ENCODE measurements around the gene TEX264.

Gene TEX264

DNA sequence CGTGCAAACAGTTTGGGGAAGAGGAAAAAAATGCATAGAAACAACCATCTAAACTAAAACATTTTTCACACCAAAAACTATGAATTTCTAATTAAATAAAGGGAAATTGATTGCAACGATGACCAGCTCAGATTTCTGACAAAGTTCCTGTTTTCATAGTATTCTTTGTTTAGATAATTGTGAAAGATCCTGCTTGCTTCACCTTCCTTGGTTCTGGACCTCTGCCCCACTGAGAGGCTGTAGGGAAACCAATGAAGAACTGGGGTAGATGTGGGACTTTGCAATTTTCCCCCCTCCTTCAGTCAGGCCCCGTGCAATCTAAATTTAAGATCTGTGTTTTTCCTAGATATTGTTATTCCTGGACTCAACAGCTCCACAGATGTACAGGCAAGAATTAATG, 13.8 kb upstream of the TEX264 start:
- Histone ChIP-seq H3K4me3 (no peak overlapping the region), H3K36me3 (ENCODE audit: insufficient read depth, low read length) (no peaks in the 10 kb centered on the region; the same call in 1 of the 2 replicates), H3K27ac (no peak overlapping the region), H3K9me3 (ENCODE audit: low read depth, low read length) (no peaks in the 10 kb centered on the region), H3K9ac (ENCODE audit: insufficient read length) (no peak overlapping the region)
- TF ChIP-seq POLR2AphosphoS5 (IDR thresholded peaks at IDR 0.05; ENCODE audit: borderline replicate concordance, low read depth, low read length) = no peak
- TF ChIP-seq EZH2 (IDR thresholded peaks at IDR 0.05) = no peak
- no peak for TF ChIP-seq FOXP2 (optimal IDR thresholded peaks at IDR 0.05; ENCODE audit: control extremely low read depth, extremely low read length, insufficient read depth)
- no peak for DNase-seq (ENCODE audit: low read depth, low spot score)

DNA sequence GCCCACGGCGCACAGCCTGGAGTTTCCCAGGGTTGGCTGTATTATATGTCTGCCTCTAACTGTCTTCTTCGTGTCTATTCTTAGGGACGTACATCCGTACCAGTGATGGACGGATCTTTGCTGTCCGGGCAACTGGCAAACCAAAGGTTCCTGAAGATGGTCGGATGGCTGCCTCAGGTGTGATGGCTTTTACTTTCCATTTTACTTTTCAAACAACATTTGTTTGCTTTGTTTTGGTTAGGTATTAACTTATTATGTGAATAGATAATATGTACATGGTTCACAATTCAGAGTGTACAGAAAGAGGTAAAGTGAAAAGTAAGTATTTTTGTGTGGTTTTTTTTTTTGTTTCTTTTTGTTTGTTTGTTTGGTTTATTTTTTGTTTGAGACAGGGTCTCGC, 11.1 kb upstream of the TEX264 start:
- TF ChIP-seq FOXP2 (optimal IDR thresholded peaks at IDR 0.05; ENCODE audit: control extremely low read depth, extremely low read length, insufficient read depth) = no peak
- no peak for TF ChIP-seq EZH2 (IDR thresholded peaks at IDR 0.05)
- TF ChIP-seq POLR2AphosphoS5 (IDR thresholded peaks at IDR 0.05; ENCODE audit: borderline replicate concordance, low read depth, low read length) = no peak
- Histone ChIP-seq H3K9me3 (ENCODE audit: low read depth, low read length) (no peaks in the 10 kb centered on the region), H3K9ac (ENCODE audit: insufficient read length) (no peak overlapping the region), H3K4me3 (no peak overlapping the region), H3K27ac (no peak overlapping the region), H3K36me3 (ENCODE audit: insufficient read depth, low read length) (peaks cover 4% of the 10 kb centered on the region; the same call in 1 of the 2 replicates)
- DNase-seq (ENCODE audit: low read depth, low spot score) = no peak

DNA sequence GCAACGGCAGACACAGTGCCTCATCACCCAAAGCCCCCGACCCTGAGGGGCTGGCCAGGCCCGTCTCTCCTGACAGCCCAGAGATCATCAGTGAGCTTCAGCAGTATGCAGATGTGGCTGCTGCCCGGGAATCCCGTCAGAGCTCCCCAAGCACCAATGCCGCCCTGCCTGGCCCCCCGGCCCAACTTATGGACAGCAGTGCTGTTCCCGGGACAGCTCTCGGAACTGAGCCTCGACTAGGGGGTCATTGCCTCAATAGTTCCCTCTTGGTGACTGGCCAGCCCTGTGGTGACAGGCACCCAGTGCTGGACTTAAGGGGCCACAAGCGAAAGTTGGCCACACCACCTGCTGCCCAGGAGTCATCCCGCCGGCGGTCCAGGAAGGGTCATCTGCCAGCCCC, 8.6 kb upstream of the TEX264 start:
- Histone ChIP-seq H3K27ac (no peak overlapping the region), H3K4me3 (no peak overlapping the region), H3K36me3 (ENCODE audit: insufficient read depth, low read length) (peaks cover 4% of the 10 kb centered on the region; the same call in 1 of the 2 replicates), H3K9me3 (ENCODE audit: low read depth, low read length) (no peaks in the 10 kb centered on the region), H3K9ac (ENCODE audit: insufficient read length) (no peak overlapping the region)
- TF ChIP-seq FOXP2 (optimal IDR thresholded peaks at IDR 0.05; ENCODE audit: control extremely low read depth, extremely low read length, insufficient read depth) = no peak
- no peak for TF ChIP-seq EZH2 (IDR thresholded peaks at IDR 0.05)
- no peak for TF ChIP-seq POLR2AphosphoS5 (IDR thresholded peaks at IDR 0.05; ENCODE audit: borderline replicate concordance, low read depth, low read length)
- no peak for DNase-seq (ENCODE audit: low read depth, low spot score)

DNA sequence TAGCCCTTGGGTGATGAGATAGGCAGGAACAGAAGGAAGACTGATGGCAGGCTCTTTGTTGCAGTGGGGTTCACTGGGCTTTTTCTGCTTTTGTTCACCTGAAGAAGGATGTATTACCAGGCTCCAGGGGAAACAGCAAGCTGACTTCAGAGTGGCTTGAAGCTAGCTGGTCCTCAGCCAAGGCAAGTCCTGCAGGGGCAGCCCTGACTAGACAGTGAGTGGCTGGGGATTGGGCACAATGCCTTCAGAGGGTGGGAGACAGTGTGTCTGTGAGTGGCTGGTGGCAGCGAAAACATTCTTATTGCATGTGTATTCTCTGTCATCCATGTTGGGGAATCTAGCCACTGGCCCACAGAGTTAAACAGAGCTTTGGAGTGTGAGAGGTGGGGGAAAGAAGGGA, 2.3 kb upstream of the TEX264 start:
- Histone ChIP-seq H3K27ac (no peak overlapping the region), H3K36me3 (ENCODE audit: insufficient read depth, low read length) (no peaks in the 10 kb centered on the region), H3K4me3 (no peak overlapping the region), H3K9ac (ENCODE audit: insufficient read length) (no peak overlapping the region), H3K9me3 (ENCODE audit: low read depth, low read length) (no peaks in the 10 kb centered on the region)
- no peak for DNase-seq (ENCODE audit: low read depth, low spot score)
- TF ChIP-seq FOXP2 (optimal IDR thresholded peaks at IDR 0.05; ENCODE audit: control extremely low read depth, extremely low read length, insufficient read depth) (no peak), EZH2 (IDR thresholded peaks at IDR 0.05) (no peak), POLR2AphosphoS5 (IDR thresholded peaks at IDR 0.05; ENCODE audit: borderline replicate concordance, low read depth, low read length) (no peak)

DNA sequence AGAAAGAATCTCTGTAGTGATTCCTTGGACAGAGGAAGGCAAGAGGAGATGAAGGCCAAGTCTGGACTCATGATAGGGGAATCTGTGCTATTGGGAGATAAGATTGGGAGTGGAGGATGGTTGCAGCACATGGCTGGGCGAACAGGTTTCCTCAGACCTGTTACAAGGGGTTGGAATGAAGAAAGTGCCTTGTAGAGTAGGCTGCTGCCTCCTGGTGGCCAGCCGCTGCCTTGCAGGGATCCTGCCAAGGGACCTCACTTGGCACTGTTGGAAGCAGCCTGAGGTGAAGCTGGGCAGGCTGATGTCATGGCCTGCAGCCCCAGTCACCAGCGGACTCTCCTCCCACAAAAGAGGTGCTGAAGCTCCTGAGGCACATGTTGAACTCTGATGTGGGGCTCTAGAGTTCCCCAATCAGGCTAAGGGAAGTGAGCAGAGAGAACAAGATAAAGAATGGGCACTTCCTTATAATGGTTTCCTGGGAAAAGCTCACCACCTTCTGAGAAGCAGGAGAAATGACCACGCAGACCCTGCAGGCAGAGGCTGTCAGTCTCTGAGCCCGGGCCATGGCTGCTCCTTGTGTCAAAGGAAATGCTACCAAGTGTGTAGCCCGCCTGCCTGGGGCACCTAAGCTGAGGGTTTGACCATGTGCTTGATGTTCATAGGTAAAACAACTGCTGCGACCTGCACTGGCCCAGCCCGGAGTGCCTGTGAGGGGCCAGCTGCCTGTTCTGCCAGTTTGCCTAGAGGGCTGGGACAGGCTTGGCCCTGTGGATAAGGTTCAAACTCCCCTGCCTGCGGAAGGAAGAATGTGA, 1.6 kb upstream of the TEX264 start:
- no peaks in the 10 kb centered on the region for H3K9me3 ChIP-seq (ENCODE audit: low read depth, low read length)
- H3K36me3 ChIP-seq (ENCODE audit: insufficient read depth, low read length) = no peaks in the 10 kb centered on the region
- no peak overlapping the region for H3K27ac ChIP-seq
- no peak for DNase-seq (ENCODE audit: low read depth, low spot score)
- H3K9ac ChIP-seq (ENCODE audit: insufficient read length) = no peak overlapping the region
- H3K4me3 ChIP-seq = no peak overlapping the region
- no peak for TF ChIP-seq FOXP2 (optimal IDR thresholded peaks at IDR 0.05; ENCODE audit: control extremely low read depth, extremely low read length, insufficient read depth)
- no peak for TF ChIP-seq POLR2AphosphoS5 (IDR thresholded peaks at IDR 0.05; ENCODE audit: borderline replicate concordance, low read depth, low read length)
- TF ChIP-seq EZH2 (IDR thresholded peaks at IDR 0.05) = no peak

DNA sequence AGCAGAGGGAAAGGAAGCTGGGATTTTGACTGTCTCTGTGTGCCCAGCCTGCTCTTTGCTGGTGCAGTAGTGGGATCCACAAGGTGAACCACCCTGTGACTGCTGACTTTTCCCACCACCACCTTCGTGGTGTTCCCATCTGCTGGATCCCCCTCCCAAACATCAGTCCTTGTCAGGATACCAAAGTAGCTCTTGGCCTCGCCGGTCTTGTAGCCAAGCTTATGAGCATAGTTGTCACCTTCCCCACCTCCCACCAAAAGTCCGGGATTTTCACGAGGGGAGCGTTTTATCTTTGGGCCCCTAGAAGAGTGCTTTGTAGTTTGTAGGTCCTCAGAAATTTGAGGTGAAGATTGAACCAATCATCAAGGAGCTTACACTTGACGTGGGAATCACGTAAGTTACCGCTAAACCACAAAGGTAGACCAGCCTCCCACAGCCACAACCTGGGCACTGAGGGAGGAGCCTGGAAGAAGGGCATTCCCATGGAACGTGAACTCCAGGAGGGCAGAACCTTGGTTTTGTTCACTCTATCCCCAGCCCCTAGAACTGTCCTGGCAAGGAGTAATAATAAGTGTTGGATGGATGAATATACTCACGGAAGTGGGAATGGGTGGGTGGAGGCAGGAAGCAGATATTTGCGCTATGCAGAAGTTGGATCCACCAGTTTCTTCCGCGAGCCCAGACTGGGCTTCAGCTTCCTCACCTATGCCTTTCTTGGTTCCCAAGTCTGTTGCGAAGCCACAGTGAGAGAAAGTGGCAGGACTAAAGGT, 814 bp upstream of the TEX264 start:
- no peak for TF ChIP-seq POLR2AphosphoS5 (IDR thresholded peaks at IDR 0.05; ENCODE audit: borderline replicate concordance, low read depth, low read length)
- no peak for TF ChIP-seq EZH2 (IDR thresholded peaks at IDR 0.05)
- no peak for TF ChIP-seq FOXP2 (optimal IDR thresholded peaks at IDR 0.05; ENCODE audit: control extremely low read depth, extremely low read length, insufficient read depth)
- no peak for DNase-seq (ENCODE audit: low read depth, low spot score)
- Histone ChIP-seq H3K9ac (ENCODE audit: insufficient read length) (no peak overlapping the region), H3K9me3 (ENCODE audit: low read depth, low read length) (no peaks in the 10 kb centered on the region), H3K27ac (no peak overlapping the region), H3K36me3 (ENCODE audit: insufficient read depth, low read length) (no peaks in the 10 kb centered on the region), H3K4me3 (peak overlapping the region; percentile 82)

DNA sequence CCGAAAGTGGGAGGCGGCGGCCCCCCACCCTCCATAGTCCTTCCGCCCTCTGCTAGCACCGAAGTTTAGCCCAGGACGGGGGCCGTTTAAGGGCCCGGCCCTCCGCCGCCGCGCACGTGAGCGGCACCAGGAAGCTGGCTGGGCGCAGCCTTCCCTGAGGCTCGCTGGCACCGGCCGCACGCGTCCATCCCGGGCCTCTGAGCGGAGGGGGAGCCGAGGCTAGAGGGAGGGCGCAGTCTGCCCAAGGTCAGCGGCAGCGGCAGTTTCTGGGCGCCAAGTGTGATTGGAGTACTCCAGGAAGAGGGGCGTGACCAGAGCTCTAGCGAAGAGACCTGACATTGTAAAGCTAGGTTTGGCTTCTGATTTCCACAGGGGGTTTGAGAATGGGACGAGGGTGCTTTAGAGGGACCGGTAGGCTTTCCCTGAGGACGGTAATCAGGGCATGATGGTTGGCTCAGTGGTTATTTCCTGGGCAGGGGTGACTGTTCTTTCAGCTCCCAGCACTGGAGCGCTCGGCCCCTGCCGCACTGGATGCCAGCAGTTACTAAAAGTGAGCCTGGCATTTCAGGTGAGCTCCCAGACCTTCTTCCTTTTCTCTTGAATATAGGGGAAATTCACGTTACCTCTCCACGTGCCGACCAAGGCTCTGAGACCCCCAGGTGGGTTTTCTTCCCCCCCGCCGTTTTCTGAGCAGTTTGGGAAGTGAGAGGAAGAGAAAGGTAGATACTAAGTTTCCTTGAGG, 853 bp downstream of the TEX264 start:
- Histone ChIP-seq H3K9ac (ENCODE audit: insufficient read length) (peak overlapping the region; percentile 84), H3K9me3 (ENCODE audit: low read depth, low read length) (no peaks in the 10 kb centered on the region), H3K27ac (no peak overlapping the region), H3K36me3 (ENCODE audit: insufficient read depth, low read length) (no peaks in the 10 kb centered on the region), H3K4me3 (peak overlapping the region; percentile 82)
- TF ChIP-seq POLR2AphosphoS5 (IDR thresholded peaks at IDR 0.05; ENCODE audit: borderline replicate concordance, low read depth, low read length) (no peak), EZH2 (IDR thresholded peaks at IDR 0.05) (no peak), FOXP2 (optimal IDR thresholded peaks at IDR 0.05; ENCODE audit: control extremely low read depth, extremely low read length, insufficient read depth) (no peak)
- DNase-seq (ENCODE audit: low read depth, low spot score) = no peak

Measured in SK-N-MC (cell line).